CD14-positive monocyte (primary cell): ENCODE data around the gene CCL17. TPM values are rescaled to one million over a fixed set of nuclear protein-coding genes. Genes with fewer than 3 reads are reported as not detected.

ENCODE experiments used
- DNase-seq, 3 donors: peaks; one replicate each; pipeline ENCODE4 v3.0.0-alpha.2; 2011 to 2022
- H2AFZ ChIP-seq: 2 replicates; pipeline ENCODE4 v1.6.0; 2012; ENCODE audit warnings: mild to moderate bottlenecking, low read depth, low read length, inconsistent platforms; ENCODE audit not compliant: insufficient read depth, poor library complexity, severe bottlenecking
- H3K27ac ChIP-seq, 2 donors: 1 replicate in 1 of 2; 2 replicates in 1 of 2; pipeline ENCODE4 v1.5.1; 2012 to 2013; ENCODE audit warnings: low read length in 2 of 2, control low read depth in 1 of 2, inconsistent platforms in 1 of 2, low read depth in 1 of 2, mild to moderate bottlenecking in 1 of 2
- H3K27me3 ChIP-seq, 2 donors: one replicate each; pipeline versions ENCODE4 v1.6.0 to v1.6.1; 2011 to 2013; ENCODE audit warnings: low read length in 2 of 2; ENCODE audit not compliant: control insufficient read depth in 2 of 2, insufficient read depth in 2 of 2
- H3K36me3 ChIP-seq, 2 donors: replicated peaks in 1 of 2; 1 replicate in 1 of 2; 2 replicates in 1 of 2; pipeline versions ENCODE4 v1.5.1 to v1.6.1; 2012 to 2013; ENCODE audit warnings: low read length in 2 of 2, control low read depth in 1 of 2, inconsistent platforms in 1 of 2, mild to moderate bottlenecking in 1 of 2; ENCODE audit not compliant: insufficient read depth in 2 of 2, control insufficient read depth in 1 of 2
- H3K4me1 ChIP-seq, 2 donors: 1 replicate in 1 of 2; 2 replicates in 1 of 2; pipeline versions ENCODE4 v1.5.1 to v1.6.1; 2012 to 2013; ENCODE audit warnings: low read length in 2 of 2, control low read depth in 1 of 2, inconsistent platforms in 1 of 2, mild to moderate bottlenecking in 1 of 2, moderate library complexity in 1 of 2; ENCODE audit not compliant: insufficient read depth in 2 of 2, control insufficient read depth in 1 of 2
- H3K4me2 ChIP-seq: replicated peaks from 2 replicates; pipeline ENCODE3; 2012; ENCODE audit warnings: low read length, moderate library complexity, mild to moderate bottlenecking; ENCODE audit not compliant: poor library complexity, severe bottlenecking; ENCODE audit errors: extremely low read depth
- H3K4me3 ChIP-seq, 3 experiments: fragments of 200-600 bp in 1 of 3; sonication (generic) in 1 of 3; replicated peaks in 1 of 3; 1 replicate in 2 of 3; 2 replicates in 1 of 3; pipeline ENCODE4 v1.5.1; 2011 to 2013; ENCODE audit warnings: low read length in 3 of 3, mild to moderate bottlenecking in 3 of 3, control low read depth in 2 of 3, low read depth in 2 of 3, inconsistent platforms in 1 of 3, moderate library complexity in 1 of 3
- H3K79me2 ChIP-seq: 2 replicates; pipeline ENCODE4 v1.6.0; 2012; ENCODE audit warnings: mild to moderate bottlenecking, control low read depth, inconsistent platforms, low read length, moderate library complexity; ENCODE audit not compliant: insufficient read depth
- H3K9ac ChIP-seq: 2 replicates; pipeline ENCODE4 v1.6.0; 2017; ENCODE audit warnings: low read length, mild to moderate bottlenecking; ENCODE audit not compliant: insufficient read depth, poor library complexity, severe bottlenecking
- H3K9me3 ChIP-seq, 2 donors: replicated peaks in 1 of 2; 1 replicate in 1 of 2; 2 replicates in 1 of 2; pipeline versions ENCODE4 v1.5.1 to v1.6.1; 2012 to 2013; ENCODE audit warnings: low read length in 2 of 2, control low read depth in 1 of 2; ENCODE audit not compliant: control insufficient read depth in 1 of 2, insufficient read depth in 1 of 2
- H4K20me1 ChIP-seq: 2 replicates; pipeline ENCODE4 v1.6.0; 2012; ENCODE audit warnings: mild to moderate bottlenecking, low read length, control low read depth, moderate library complexity; ENCODE audit not compliant: insufficient read depth
- H3K27ac Mint-ChIP-seq, 7 donors: one replicate each; pipeline ENCODE4 v1.8.0; 2020; ENCODE audit warnings: mild to moderate bottlenecking in 7 of 7, mixed read lengths in 7 of 7, moderate library complexity in 6 of 7, inconsistent platforms in 2 of 7
- H3K27me3 Mint-ChIP-seq, 3 donors: one replicate each; pipeline ENCODE4 v1.8.0; 2021 to 2022; ENCODE audit warnings: low read depth in 3 of 3, mild to moderate bottlenecking in 3 of 3, mixed read lengths in 3 of 3, moderate library complexity in 3 of 3, inconsistent platforms in 1 of 3
- H3K36me3 Mint-ChIP-seq, 2 donors: one replicate each; pipeline ENCODE4 v1.8.0; 2020; ENCODE audit warnings: mixed read lengths in 2 of 2, inconsistent platforms in 1 of 2, mild to moderate bottlenecking in 1 of 2
- H3K4me1 Mint-ChIP-seq: one replicate; pipeline ENCODE4 v1.8.0; 2020; ENCODE audit warnings: mild to moderate bottlenecking, mixed read lengths
- H3K4me3 Mint-ChIP-seq, 2 donors: one replicate each; pipeline ENCODE4 v1.8.0; 2020; ENCODE audit warnings: mild to moderate bottlenecking in 2 of 2, mixed read lengths in 2 of 2, moderate library complexity in 1 of 2
- H3K9me3 Mint-ChIP-seq, 7 donors: one replicate each; pipeline ENCODE4 v1.8.0; 2020 to 2022; ENCODE audit warnings: mixed read lengths in 7 of 7, mild to moderate bottlenecking in 6 of 7, moderate library complexity in 6 of 7, inconsistent platforms in 2 of 7
- CTCF ChIP-seq: fragments of 200-600 bp; IDR thresholded peaks from one replicate; pipeline ENCODE4 v1.8.0; 2022; ENCODE audit warnings: antibody characterized with exemption, mild to moderate bottlenecking
- WGBS: methylation state at CpG from one replicate; pipeline ENCODE4 v1.1.5; 2013; ENCODE audit warnings: missing lambda C conversion rate; ENCODE audit not compliant: insufficient coverage; 5-methylcytosine and 5-hydroxymethylcytosine counted together
- intact Hi-C, 2 donors: fragments of 100-400 bp; cut with micrococcal nuclease; formaldehyde crosslinking; loops; one replicate each; pipeline versions ENCODE4 v1.15.0 to v1.15.1; 2023
- polyA plus RNA-seq, 3 donors: library from polyadenylated mRNA; depleted of rRNA in 1 of 3; unstranded in 2 of 3; stranded (reverse) in 1 of 3; fragments of 300-500 nt in 2 of 3; fragments of >200 nt in 1 of 3; fragmentation: Illumina TruSeq in 2 of 3; gene quantifications; 1 replicate in 2 of 3; 2 replicates in 1 of 3; pipeline ENCODE4 v1.2.3, GENCODE V29; 2012 to 2021

Gene CCL17
- polyA plus RNA-seq, 3 donors: not detected

GRCh38 chr16:57444711-57445110, 40.1 kb downstream of the CCL17 start:
- no peaks in the 10 kb centered on the region for H3K27me3 ChIP-seq
- no peak overlapping the region for H2AFZ ChIP-seq
- H3K79me2 ChIP-seq: peaks cover 62% of the 10 kb centered on the region
- H3K27me3 Mint-ChIP-seq: peaks cover 0 to 2% (median 0%) of the 10 kb centered on the region in 3 donors
- no peak overlapping the region for H3K4me2 ChIP-seq
- no peak overlapping the region for H3K4me3 Mint-ChIP-seq
- no peaks in the 10 kb centered on the region for H4K20me1 ChIP-seq
- H3K36me3 Mint-ChIP-seq: peaks cover 22 to 23% of the 10 kb centered on the region in 2 donors
- peaks cover 19% of the 10 kb centered on the region for H3K4me1 Mint-ChIP-seq
- H3K36me3 ChIP-seq: peaks cover 12 to 27% of the 10 kb centered on the region in 2 donors
- H3K27ac Mint-ChIP-seq: no peak overlapping the region
- peaks cover 16 to 22% of the 10 kb centered on the region in 2 donors for H3K4me1 ChIP-seq
- H3K9me3 ChIP-seq: peaks cover 12 to 21% of the 10 kb centered on the region in 2 donors
- TF ChIP-seq CTCF: no peak
- no peak overlapping the region for H3K4me3 ChIP-seq
- no peak for DNase-seq
- no peak overlapping the region for H3K9ac ChIP-seq
- intact Hi-C loops: loop anchor here in 1 of 2 donors (10.0 kb wide), 1 partner anchor 260 kb away; the partner anchor contains the start of genes PSME3IP1 and RSPRY1
- peaks cover 11 to 17% (median 14%) of the 10 kb centered on the region in 7 donors for H3K9me3 Mint-ChIP-seq
- H3K27ac ChIP-seq: no peak overlapping the region
- 87% methylated on average over 3 of the region's 3 CpGs for WGBS

GRCh38 chr16:57445510-57445909, 40.9 kb downstream of the CCL17 start:
- Histone ChIP-seq H3K4me1 (peaks cover 16 to 22% of the 10 kb centered on the region in 2 donors), H3K9ac (no peak overlapping the region), H3K79me2 (peaks cover 62% of the 10 kb centered on the region), H3K27me3 (no peaks in the 10 kb centered on the region), H4K20me1 (no peaks in the 10 kb centered on the region), H2AFZ (no peak overlapping the region), H3K4me2 (no peak overlapping the region), H3K9me3 (peaks cover 4 to 13% of the 10 kb centered on the region in 2 donors), H3K36me3 (peaks cover 5 to 20% of the 10 kb centered on the region in 2 donors), H3K4me3 (no peak overlapping the region), H3K27ac (no peak overlapping the region)
- no CpG with 5 or more reads among the region's 2 CpGs for WGBS
- Mint-ChIP-seq H3K27ac (no peak overlapping the region), H3K4me1 (peaks cover 19% of the 10 kb centered on the region), H3K4me3 (no peak overlapping the region), H3K27me3 (peaks cover 0 to 2% (median 0%) of the 10 kb centered on the region in 3 donors), H3K9me3 (peaks cover 3 to 9% (median 6%) of the 10 kb centered on the region in 7 donors), H3K36me3 (peaks cover 14 to 15% of the 10 kb centered on the region in 2 donors)
- no peak for TF ChIP-seq CTCF
- DNase-seq: no peak
- intact Hi-C loops: loop anchor here in 1 of 2 donors (10.0 kb wide), 1 partner anchor 261 kb away; the partner anchor contains the start of genes PSME3IP1 and RSPRY1
